Peyer's patch (tissue), 4 donors: ENCODE measurements around the gene PTGR3. TPM values are rescaled to one million over a fixed set of nuclear protein-coding genes. Genes with fewer than 3 reads are reported as not detected.
A peak's percentile ranks its signal among the peaks of the same experiment; 100 is the strongest.

Source experiments
- DNase-seq, 3 donors: peaks; one replicate each; pipeline ENCODE4 v3.0.0-alpha.2; 2017 to 2019
- H3K27ac ChIP-seq, 4 donors: fragments of 200-600 bp; sonication (generic); one replicate each; pipeline ENCODE4 v1.5.1; 2016 to 2019
- H3K27me3 ChIP-seq, 2 donors: fragments of 200-600 bp; sonication (generic); one replicate each; pipeline ENCODE4 v1.5.1; 2019
- H3K36me3 ChIP-seq, 3 donors: fragments of 200-600 bp; sonication (generic); one replicate each; pipeline ENCODE4 v1.5.1; 2016 to 2019
- H3K4me1 ChIP-seq, 4 donors: fragments of 200-600 bp; sonication (generic); one replicate each; pipeline ENCODE4 v1.5.1; 2016 to 2019
- H3K4me3 ChIP-seq, 4 donors: fragments of 200-600 bp; sonication (generic); 1 replicate in 3 of 4; 2 replicates in 1 of 4; pipeline ENCODE4 v1.5.1; 2016 to 2019; ENCODE audit warnings: mild to moderate bottlenecking in 1 of 4
- H3K9me3 ChIP-seq, 4 donors: fragments of 200-600 bp; sonication (generic); one replicate each; pipeline ENCODE4 v1.5.1; 2016 to 2019; ENCODE audit warnings: mild to moderate bottlenecking in 1 of 4
- CTCF ChIP-seq, 6 experiments: fragments of 450-650 bp in 4 of 6; fragments of 200-600 bp in 2 of 6; sonication (generic) in 1 of 6; IDR thresholded peaks; one replicate each; pipeline ENCODE4 v1.5.1; 2017 to 2019; ENCODE audit warnings: antibody characterized with exemption in 6 of 6, mild to moderate bottlenecking in 3 of 6, moderate library complexity in 1 of 6
- POLR2A ChIP-seq, 2 donors: fragments of 450-650 bp; IDR thresholded peaks; one replicate each; pipeline ENCODE4 v1.5.1; 2017; ENCODE audit warnings: antibody characterized with exemption in 2 of 2, mild to moderate bottlenecking in 2 of 2, moderate library complexity in 2 of 2
- total RNA-seq, 4 donors: library from RNA; depleted of rRNA; stranded (reverse); fragments of >200 nt; gene quantifications; one replicate each; pipeline ENCODE4 v1.1.0, GENCODE V29; 2016

PTGR3 gene
- total RNA-seq, 4 donors from 2014 or later = 19.6 to 24.1 (median 20.8) TPM

GRCh38 chr18:75167759-75168618 is 41.0 kb downstream of the PTGR3 start:
- DNase-seq = no peak
- no peak for TF ChIP-seq CTCF (IDR thresholded peaks at IDR 0.05)
- no peak for TF ChIP-seq POLR2A (IDR thresholded peaks at IDR 0.05)
- Histone ChIP-seq H3K27me3 (no peaks in the 10 kb centered on the region), H3K9me3 (no peaks in the 10 kb centered on the region), H3K4me3 (peak overlapping the region in 1 of 4 donors; percentile 34), H3K4me1 (no peaks in the 10 kb centered on the region), H3K36me3 (no peaks in the 10 kb centered on the region), H3K27ac (peak overlapping the region in 2 of 4 donors; percentile 25 to 61)

GRCh38 chr18:75167137-75167536 is 41.8 kb downstream of the PTGR3 start:
- Histone ChIP-seq H3K4me3 (no peak overlapping the region), H3K27me3 (no peaks in the 10 kb centered on the region), H3K36me3 (no peaks in the 10 kb centered on the region), H3K4me1 (no peaks in the 10 kb centered on the region), H3K27ac (no peak overlapping the region), H3K9me3 (no peaks in the 10 kb centered on the region)
- no peak for DNase-seq
- TF ChIP-seq CTCF (IDR thresholded peaks at IDR 0.05) (no peak), POLR2A (IDR thresholded peaks at IDR 0.05) (no peak)

GRCh38 chr18:75165926-75166325 is 43.0 kb downstream of the PTGR3 start:
- DNase-seq = no peak
- no peaks in the 10 kb centered on the region for H3K9me3 ChIP-seq
- no peak for TF ChIP-seq CTCF (IDR thresholded peaks at IDR 0.05)
- no peak for TF ChIP-seq POLR2A (IDR thresholded peaks at IDR 0.05)
- H3K4me1 ChIP-seq = no peaks in the 10 kb centered on the region
- H3K27me3 ChIP-seq = no peaks in the 10 kb centered on the region
- H3K27ac ChIP-seq = no peak overlapping the region
- no peaks in the 10 kb centered on the region for H3K36me3 ChIP-seq
- H3K4me3 ChIP-seq = no peak overlapping the region

- no peak overlapping the region for H3K4me3 ChIP-seq
- H3K4me1 ChIP-seq = no peaks in the 10 kb centered on the region
- H3K36me3 ChIP-seq = no peaks in the 10 kb centered on the region
- no peaks in the 10 kb centered on the region for H3K27me3 ChIP-seq
- no peaks in the 10 kb centered on the region for H3K9me3 ChIP-seq
- DNase-seq = no peak
- no peak overlapping the region for H3K27ac ChIP-seq
- TF ChIP-seq CTCF (IDR thresholded peaks at IDR 0.05) = no peak
- no peak for TF ChIP-seq POLR2A (IDR thresholded peaks at IDR 0.05)
Observed at GRCh38 chr18:75164479-75164878, 44.5 kb downstream of the PTGR3 start.

- Histone ChIP-seq H3K36me3 (no peaks in the 10 kb centered on the region), H3K4me3 (no peak overlapping the region), H3K27ac (no peak overlapping the region), H3K27me3 (no peaks in the 10 kb centered on the region), H3K4me1 (no peaks in the 10 kb centered on the region), H3K9me3 (no peaks in the 10 kb centered on the region)
- no peak for DNase-seq
- no peak for TF ChIP-seq CTCF (IDR thresholded peaks at IDR 0.05)
- TF ChIP-seq POLR2A (IDR thresholded peaks at IDR 0.05) = no peak
Observed at GRCh38 chr18:75163736-75164135, 45.2 kb downstream of the PTGR3 start.
